Central memory CD4-positive, alpha-beta T cell (primary cell): ENCODE data around the gene CCNY.
"Not testable (repeated sequence)": the region's sequence is repeated elsewhere in the genome, so short reads cannot be mapped to it uniquely, and the experiment has no call there.

Source experiments
- DNase-seq: peaks from one replicate; pipeline ENCODE4 v3.0.0; 2022

Gene CCNY

DNA sequence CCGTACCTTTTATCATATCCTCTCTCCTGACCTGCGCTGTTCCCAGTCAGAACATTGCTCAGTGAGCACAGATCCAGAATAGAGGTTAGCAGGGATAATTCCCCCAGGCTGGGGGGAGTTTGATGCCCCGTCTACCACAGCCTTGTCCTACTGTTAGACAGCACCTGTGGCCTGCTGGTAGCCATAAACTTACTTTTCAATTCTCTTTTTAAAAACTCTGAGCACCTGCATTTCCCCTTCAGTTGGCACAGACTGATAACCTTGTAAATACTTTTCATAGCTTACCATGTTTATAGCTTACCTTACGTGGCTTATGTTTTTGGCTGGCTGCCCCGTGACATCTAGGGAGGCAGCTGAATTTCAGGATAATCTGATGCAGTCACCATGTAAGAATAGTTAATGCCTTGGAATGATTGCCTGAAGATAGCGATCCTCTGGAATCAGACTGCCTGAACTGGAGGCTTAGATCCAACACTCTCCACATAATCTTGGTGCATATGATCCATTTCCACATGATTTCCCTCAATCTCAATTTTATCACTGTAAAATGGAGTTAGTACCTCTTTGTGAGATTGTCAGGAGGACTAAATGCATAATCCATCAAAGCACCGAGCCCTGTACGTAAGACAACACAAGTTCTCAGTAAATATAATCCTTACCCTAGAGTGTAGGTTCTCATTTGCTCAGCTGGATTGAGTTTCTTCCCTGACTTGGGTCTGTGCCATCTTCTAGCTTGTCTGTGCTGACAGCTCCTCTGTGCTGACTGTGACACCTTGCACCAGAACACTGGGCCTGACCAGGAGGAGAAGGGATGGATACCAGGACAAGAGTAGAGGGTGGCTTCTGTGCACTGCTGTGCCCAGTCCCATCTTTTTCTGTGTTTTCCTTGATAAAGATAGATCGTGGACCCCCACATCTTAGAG is 157.1 kb downstream of the CCNY start:
- DNase-seq: no peak

DNA sequence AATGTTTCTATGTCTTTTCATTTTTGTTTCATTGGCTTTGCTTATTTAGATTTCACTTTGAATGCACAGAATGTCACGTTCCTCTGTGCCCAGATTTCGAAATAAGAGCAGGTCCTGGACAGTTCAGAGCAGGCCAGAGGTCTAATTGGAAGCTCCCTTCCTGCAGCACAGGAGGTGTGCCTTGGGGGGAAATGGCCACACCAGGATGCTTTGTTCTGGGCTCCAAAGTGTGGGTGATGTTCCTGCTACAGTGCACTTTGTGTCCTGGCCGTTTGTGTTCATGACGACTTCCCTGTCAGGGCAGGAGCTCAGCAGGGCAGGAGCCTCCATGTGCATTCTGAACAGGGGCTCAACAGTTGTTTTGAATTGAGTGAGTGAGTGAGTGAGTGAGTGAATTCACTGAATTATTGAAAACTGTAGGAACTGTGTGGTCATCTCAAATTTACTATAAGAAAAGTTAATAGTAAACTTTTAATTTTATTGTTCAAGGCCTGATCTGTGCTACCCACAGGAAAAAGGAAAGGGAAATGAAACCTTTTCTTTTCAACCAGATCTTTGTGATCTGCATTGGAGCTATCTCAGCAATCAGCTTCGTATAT is 159.3 kb downstream of the CCNY start:
- no peak for DNase-seq

DNA sequence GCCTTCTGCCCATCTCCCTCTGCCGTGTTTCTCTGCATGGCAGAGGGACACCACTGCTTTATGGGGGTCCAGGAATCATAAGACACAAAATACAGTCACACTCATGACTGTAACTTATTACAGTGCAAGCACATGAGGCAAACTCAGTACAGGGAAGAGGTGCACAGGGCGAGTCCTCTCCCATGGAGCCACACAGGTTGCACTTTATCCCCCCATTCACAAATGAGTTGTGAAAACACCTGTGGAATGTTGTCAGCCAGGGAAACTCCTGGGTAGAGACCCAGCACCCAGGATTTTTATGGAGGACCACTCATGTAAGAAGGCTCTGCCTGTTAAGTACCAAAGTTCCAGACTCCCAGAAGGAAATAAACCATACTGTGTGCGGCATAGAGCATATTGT is 161.6 kb downstream of the CCNY start:
- no peak for DNase-seq

DNA sequence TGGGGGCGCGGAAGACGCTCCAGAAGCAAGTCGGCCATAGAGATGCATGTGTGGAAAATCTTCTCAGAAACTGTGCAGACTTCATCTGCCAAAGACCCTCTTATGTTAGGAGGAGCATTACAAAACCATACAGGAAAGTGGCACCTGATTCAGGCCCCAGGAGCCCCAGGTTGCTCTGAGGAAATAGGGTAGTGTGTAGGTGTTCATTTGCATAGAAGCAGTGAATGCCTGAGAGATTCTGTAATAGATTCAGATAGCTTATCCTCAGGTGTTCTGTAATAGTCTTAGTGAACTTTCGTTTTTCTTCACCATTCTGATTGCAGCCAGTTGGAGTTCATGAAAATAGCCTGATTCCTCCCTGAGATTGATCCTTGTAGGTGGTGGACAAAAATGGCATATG is 162.4 kb downstream of the CCNY start:
- DNase-seq: no peak

DNA sequence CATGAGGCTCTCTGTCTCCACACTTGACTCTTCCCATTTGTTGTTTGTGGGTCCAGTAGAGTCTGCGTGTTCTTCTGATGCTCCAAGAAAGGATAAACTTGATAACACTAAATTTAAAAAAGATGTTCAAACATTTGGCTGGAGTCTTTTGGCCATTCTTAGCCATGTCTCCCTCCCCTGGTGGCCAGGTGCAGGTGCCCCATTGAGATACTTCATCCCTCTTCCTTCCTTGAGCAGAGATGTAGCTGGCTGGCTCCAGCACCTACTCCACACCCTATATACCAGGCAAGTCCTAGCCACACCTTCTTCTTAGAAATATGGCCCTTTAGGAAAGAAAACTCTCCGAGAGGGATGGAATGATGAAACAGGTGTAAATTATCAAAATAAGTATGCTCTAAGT is 165.6 kb downstream of the CCNY start:
- no peak for DNase-seq

DNA sequence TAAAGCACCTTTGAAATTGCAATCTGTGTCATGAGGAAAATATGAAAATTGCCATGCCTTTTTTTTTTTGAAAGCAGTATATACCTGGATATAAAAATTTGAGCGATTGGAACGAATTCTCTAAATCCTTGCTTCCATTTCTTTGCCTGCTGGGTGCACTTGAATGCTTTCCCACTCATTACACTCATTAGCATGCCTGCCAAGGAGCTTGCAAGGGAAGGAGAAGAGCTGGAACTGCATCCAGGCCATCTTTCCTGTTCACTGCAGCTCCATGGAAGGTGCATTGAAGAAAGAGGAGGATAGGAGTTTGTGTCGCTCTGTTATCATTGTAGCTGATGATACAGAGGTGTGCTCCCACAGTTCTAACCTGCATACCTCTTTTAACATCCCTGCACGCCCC is 166.4 kb downstream of the CCNY start:
- no peak for DNase-seq

DNA sequence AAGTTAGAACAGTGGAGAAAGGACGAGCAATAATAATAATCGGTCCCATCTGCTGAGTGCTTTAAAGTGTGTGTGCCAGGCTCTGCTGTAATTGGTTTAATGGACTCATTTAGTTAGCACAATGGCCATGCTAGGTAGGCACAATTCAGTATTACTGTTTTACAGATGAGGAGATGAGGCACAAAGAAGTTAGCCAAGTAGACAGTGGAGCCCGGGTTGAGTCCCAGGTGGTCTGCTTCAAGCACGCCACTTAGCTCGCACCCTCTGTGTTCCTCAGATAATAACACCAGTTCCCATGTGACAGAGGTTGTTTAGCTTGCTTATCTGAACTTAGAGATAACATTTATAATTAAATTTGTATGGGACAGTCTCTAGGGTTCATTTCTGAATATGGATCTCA is 167.3 kb downstream of the CCNY start:
- DNase-seq: no peak

DNA sequence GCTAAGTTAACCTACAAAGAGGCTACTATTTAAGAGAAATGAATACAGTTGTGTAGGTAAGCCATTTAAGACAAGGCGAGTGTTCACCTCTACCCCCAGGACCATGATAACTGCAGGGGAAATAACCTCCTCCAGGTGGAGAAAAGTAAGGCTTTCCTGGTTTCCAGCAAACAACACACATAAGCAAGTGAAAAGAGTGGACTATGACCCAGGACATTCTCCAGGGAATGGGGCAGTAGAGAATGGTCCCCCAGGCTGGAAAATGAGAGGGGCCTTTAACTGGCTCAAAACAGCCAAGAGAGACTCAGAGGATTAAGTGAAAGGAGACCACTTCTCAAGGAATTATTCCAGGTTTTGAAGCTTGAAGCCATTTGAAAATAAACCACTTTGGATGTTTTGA is 167.8 kb downstream of the CCNY start:
- no peak for DNase-seq

DNA sequence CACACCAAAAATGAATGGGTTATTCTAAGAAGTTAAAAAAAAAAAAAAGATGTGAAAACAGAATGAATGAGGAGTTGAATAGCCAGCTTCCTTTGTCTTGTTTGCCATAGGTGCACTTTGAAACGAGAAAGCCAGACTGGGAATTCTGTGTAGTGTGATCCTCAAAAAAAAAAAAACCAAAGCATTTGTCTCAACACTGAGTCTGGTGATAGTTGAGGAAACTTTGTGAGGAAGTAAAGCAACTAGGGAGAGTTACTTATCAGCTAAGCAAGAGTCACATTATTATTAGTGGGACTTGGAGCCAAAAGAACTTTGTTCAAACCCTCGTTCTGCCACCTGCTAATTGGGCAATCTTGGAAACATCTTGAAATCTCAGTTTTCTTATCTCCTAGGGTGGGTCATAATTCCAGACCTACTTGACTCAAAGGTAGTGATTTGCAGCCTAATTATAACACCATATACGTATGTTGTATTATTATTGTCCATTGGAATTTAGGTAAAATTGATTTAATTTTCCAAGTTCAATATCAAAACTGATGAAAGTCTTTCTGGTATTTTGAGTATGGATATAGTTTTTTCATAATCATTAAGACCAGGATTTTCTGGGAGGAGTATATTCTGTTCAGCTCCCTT is 169.0 kb downstream of the CCNY start:
- DNase-seq: no peak

DNA sequence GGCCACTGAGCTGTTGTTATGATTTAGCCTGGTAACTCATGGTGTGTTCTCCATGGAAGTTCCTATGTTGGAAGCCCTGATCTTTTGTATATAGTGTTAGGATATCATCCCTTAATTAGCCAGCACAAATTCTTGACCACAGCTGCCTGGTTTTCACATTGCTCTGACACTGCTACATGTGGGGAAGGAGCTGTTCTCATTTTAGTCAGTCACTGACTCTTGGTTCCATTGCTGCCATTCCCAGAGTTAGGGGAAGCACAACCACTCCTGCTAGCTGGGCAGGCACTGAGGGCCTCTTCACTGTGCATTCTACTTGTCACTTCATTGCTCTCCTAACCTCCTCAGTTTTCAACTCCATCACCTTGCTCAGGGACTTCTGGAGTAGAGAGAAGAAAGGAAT is 170.4 kb downstream of the CCNY start:
- no peak for DNase-seq

DNA sequence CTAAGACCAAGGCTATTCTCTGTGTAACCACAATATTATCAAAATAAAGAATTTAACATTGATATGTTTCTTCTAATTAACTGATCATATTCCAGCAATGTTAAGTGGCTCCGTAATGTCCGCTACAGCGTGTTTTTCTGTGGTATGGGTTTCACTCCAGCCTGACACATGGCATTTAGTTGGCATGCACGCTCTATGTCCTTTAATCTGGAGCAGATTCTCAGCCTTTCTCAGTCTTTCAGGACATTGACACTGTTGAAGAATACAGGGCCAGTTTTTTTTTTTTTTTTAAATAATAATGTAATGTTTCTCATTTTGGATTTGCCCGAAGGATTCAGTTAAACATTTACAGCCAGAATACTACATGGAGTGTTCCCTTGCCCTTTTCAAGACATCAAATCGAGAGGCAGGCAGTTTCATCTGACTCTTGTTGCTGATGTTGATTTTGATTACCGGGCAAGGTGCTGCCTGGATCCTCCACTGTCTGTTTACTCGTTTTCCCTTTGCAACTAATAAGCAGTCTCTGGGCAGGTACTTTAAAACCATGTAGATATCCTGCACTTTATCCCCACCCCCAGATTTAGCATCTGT is 171.3 kb downstream of the CCNY start:
- no peak for DNase-seq

DNA sequence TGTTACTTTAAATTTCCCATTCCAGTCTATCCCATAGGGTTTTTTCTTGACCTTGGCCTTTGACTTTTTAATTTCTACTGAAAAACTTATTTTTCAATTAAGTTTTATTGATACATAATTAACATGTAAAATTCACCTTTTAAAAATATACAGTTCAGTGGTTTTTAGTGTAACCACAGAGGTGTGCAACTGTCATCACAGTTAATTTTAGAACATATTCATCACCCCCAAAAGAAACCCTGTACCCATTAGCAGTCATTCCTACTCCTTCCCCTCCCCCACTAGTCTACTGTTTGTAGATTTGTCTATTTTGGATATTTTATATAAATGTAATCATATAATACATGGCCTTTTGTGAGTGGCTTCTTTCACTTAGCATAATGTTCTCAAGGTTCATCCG is 172.3 kb downstream of the CCNY start:
- no peak for DNase-seq

DNA sequence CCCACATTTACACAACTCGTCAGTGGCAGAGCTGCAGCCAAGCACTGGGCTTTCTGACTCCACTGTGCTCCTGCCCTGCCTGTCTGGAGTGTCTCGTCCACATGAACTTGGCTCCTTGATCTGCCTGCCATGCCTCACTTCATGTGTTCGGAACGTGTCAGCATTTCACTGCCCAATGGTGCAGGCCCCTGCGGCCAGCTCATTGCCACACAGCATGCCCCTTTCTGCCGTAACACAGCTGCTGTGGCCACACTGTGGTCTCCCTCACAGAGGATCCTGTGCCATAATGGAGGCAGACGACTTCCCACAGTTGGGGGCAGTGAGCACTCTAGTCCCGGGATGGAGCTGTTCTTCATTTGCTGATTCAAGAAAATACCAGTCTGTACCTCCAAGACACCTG is 174.6 kb downstream of the CCNY start:
- DNase-seq: no peak

DNA sequence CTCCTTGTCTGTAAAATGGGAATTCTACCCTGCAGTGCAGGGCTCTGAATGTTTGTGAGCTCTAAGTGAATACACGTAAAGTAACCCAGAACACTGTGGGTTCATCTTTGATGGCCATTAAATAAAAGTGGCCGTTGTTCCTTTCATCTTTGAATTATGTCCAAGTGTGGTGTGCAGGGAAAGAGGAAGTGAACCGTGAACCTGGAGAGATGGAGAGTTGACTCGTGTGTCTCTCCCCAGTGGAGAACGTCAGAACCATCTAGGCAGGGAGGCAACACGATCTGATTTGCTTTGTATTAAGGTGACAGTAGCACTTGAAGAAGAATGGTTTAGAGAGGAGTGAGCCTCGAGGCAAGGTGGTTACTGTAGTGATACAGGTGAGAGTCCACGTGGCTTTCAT is 175.3 kb downstream of the CCNY start:
- DNase-seq: no peak

DNA sequence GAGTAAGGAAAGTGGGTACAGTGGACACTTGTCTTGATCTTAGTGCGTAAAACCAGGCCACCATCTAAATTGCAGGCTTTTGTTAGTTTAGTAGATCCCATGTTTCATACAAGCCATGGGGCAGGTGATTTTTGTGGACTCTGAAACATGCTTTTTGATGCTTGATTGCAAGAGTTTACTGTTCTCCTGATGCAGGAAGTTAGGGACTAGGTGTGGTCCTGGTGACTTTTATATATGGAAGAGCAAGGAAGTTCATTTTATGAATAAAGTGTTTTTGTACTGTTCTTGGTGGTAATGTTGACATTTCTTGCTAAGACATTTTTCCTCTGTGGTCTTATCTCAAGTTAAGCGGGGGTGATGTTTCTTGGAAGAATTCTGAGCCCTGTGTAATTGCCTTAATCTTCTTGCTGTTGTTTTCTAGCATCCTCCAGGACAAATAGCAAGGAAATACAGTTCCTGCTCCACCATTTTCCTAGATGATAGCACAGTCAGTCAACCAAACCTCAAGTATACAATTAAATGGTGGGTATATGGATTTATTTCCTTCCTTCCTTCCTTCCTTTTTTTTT is 179.9 kb downstream of the CCNY start:
- no peak for DNase-seq

DNA sequence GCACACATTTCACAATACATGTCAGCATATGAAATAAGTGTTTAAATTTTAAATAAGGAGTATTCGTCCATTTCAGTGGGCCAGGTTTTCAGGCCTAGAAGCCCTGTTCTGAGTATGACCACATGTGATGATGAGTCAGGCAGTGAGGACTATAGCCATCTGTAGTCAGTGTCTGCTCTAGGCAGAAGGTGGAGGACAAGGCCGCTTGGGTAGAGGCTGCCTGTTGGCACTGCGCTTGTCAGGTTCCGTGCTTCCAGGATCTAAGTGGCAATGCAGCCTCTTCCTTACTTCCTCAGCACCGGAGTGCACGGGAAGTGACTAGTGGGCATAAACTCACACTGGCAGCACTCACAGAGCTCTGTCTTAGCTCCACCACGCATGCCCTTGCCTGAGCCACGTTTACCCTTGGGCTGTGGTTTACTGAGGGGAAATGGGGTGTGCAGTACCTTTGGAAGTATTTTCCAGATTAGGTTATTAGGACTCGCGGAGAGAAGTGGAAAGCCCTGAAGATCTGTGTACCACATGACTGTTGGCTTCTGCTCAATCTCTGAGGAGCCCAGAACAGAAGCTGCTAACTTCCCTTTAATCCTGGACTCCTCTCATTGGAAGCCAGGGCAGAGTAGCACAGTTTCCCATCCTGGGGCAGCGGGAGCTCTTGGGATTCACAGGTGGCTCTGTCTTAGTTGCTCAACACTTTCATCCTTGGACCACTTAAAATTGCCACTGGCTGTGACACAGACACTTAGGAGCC is 181.3 kb downstream of the CCNY start:
- DNase-seq: no peak

DNA sequence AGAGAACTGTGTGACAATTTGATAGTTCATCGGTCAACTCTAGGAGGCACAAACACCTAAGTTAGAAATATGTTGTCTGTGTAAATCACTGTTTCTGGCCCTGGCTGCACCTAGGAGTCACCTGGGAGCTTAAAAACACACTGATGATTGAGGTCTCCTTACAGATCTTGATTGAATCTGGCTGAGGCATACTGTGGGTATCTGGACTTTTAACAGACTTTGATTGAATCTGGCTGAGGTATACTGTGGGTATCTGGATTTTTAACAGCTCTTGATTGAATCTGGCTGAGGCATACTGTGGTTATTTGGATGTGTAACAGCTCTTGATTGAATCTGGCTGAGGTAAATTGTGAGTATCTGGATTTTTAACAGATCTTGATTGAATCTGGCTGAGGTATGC is 181.9 kb downstream of the CCNY start:
- not testable (repeated sequence) for DNase-seq

DNA sequence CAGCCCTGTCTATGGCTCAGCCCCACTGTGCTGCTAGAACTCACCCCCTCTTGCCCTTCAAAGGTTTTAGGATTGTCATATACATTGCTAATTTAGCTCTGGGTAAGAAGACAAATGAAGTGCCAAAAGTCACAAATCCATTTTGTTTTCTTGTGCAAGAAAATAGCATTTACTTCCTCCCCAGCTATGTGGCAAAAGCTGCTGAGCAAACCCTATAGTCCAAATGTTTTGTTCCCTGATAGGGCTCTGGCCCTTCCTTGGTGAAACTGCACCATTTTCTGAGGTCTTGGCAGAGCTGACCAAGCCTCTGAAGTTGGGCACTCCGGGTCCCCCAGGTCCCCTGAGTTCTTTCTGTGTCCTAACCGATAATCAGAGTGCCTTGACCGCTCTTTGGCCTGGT is 184.7 kb downstream of the CCNY start:
- no peak for DNase-seq

DNA sequence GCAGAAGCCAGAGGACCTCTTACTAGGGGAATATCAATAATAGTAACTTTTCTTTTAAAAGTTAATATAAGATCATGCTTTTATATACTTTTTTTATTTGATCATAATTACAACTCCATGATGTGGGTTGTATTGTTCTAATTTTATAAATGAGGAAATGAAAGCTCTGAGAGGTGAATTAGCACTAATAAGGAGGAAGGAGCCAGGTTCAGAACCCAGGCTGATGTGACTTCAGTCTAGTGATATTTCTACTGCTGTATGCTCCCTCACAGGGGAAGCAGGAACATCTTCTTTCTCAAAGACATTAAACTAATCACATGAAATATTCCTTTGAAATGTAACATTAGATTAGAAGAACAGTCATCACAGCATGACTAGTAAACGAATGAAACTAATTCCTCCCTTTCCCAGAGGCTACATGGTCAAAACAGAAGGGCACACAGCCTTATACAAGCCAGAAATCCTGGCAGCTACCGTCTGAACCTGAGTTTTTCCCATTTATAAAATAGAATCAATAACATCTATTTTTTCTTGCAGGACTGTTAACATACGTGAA is 187.4 kb downstream of the CCNY start:
- no peak for DNase-seq

DNA sequence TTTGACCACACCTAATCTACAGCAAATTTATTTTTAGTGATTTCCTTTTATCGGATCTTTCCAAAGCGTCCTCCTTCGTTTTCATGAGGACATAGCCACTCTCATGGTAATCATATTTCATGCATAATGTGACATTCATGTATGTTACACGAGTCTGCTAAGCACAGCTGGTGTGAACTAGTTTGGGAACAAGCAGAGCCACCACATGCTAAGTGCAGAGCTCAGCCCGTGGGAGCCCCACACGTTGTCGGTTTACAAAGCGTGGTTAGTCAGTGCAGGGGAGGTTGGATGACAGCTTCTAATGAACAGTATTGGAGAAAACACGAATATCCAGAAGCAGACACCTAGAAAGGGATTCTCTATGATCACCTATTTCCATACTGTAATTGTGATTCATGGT is 190.4 kb downstream of the CCNY start:
- DNase-seq: no peak

DNA sequence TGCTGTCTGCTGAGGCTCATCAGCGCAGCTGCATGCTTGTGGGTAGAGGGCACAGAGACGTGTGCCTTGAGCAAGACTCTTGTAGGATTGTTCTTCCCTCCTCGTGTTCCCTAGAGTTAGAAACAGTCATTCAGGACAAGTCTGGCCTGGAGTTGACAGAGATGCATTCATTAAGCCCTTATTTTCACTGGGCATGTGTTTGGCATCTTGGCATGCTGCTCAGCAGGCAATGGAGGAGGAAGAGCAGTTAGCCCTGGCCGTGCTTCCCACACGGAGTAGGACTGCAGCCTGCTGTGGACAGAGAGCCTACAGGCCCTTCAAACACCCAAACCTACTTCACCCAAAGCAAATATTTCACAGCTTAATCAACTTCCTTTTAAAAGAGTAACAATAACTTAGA is 195.8 kb downstream of the CCNY start:
- DNase-seq: no peak

DNA sequence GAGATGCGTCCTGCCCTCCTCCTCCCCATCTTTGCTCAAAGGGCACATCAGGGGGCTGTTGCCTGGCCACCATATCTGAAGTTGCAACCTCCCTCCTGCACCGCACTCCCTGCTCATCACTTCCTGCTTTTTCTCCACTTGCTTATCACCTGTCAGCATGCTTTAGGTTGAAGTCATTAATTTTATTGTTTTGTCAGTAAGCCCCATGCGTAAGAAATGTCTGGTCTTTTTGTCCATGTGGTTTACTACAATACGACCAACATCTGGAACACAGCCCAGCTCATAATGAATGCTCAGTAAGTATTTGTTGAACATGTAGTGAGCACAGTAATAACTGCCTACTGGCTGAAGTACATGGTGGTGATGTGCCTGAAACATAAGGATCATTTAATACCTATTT is 197.3 kb downstream of the CCNY start:
- DNase-seq: no peak
